ENCODE data around the gene RPP40. TPM values are rescaled to one million over a fixed set of nuclear protein-coding genes. Genes with fewer than 3 reads are reported as not detected.

Gene RPP40
- total RNA-seq, 1 donor from 2014 or later = 9.2 TPM

GRCh38 chr6:4957521-4958231 lies 46.2 kb downstream of the RPP40 start:
- no peak overlapping the region for H3K4me3 Mint-ChIP-seq
- TF ChIP-seq CTCF (conservative IDR thresholded peaks at IDR 0.05) = peak; percentile 41
- H3K27ac Mint-ChIP-seq = no peak overlapping the region
- H3K4me1 Mint-ChIP-seq (ENCODE audit: unreplicated experiment) = no peaks in the 10 kb centered on the region
- peaks cover 13% of the 10 kb centered on the region for H3K36me3 Mint-ChIP-seq
- DNase-seq (ENCODE audit: extremely low spot score, unreplicated experiment) = no peak
- peaks cover 5% of the 10 kb centered on the region for H3K9me3 Mint-ChIP-seq
- H3K27me3 Mint-ChIP-seq = no peaks in the 10 kb centered on the region

- DNase-seq (ENCODE audit: extremely low spot score, unreplicated experiment) = peak; percentile 44
- Mint-ChIP-seq H3K9me3 (peaks cover 5% of the 10 kb centered on the region), H3K27ac (no peak overlapping the region), H3K27me3 (no peaks in the 10 kb centered on the region), H3K36me3 (peaks cover 22% of the 10 kb centered on the region), H3K4me3 (no peak overlapping the region), H3K4me1 (ENCODE audit: unreplicated experiment) (no peaks in the 10 kb centered on the region)
- no peak for TF ChIP-seq CTCF (conservative IDR thresholded peaks at IDR 0.05)
Measured at GRCh38 chr6:4956625-4957024, 47.2 kb downstream of the RPP40 start.

GRCh38 chr6:4953440-4953839 lies 50.4 kb downstream of the RPP40 start:
- Mint-ChIP-seq H3K36me3 (peaks cover 41% of the 10 kb centered on the region), H3K27ac (no peak overlapping the region), H3K4me3 (no peak overlapping the region), H3K9me3 (no peaks in the 10 kb centered on the region), H3K4me1 (ENCODE audit: unreplicated experiment) (peaks cover 4% of the 10 kb centered on the region), H3K27me3 (no peaks in the 10 kb centered on the region)
- no peak for TF ChIP-seq CTCF (conservative IDR thresholded peaks at IDR 0.05)
- peak; percentile 36 for DNase-seq (ENCODE audit: extremely low spot score, unreplicated experiment)

GRCh38 chr6:4950836-4951533 lies 52.9 kb downstream of the RPP40 start:
- DNase-seq (ENCODE audit: extremely low spot score, unreplicated experiment) = peak; percentile 43
- no peak overlapping the region for H3K4me3 Mint-ChIP-seq
- peaks cover 4% of the 10 kb centered on the region for H3K4me1 Mint-ChIP-seq (ENCODE audit: unreplicated experiment)
- no peaks in the 10 kb centered on the region for H3K27me3 Mint-ChIP-seq
- no peak overlapping the region for H3K27ac Mint-ChIP-seq
- H3K9me3 Mint-ChIP-seq = no peaks in the 10 kb centered on the region
- no peak for TF ChIP-seq CTCF (conservative IDR thresholded peaks at IDR 0.05)
- peaks cover 42% of the 10 kb centered on the region for H3K36me3 Mint-ChIP-seq

- H3K27ac Mint-ChIP-seq = no peak overlapping the region
- H3K9me3 Mint-ChIP-seq = no peaks in the 10 kb centered on the region
- H3K27me3 Mint-ChIP-seq = no peaks in the 10 kb centered on the region
- peaks cover 45% of the 10 kb centered on the region for H3K36me3 Mint-ChIP-seq
- H3K4me3 Mint-ChIP-seq = no peak overlapping the region
- TF ChIP-seq CTCF (conservative IDR thresholded peaks at IDR 0.05) = no peak
- H3K4me1 Mint-ChIP-seq (ENCODE audit: unreplicated experiment) = peaks cover 4% of the 10 kb centered on the region
- peak; percentile 40 for DNase-seq (ENCODE audit: extremely low spot score, unreplicated experiment)
Measured at GRCh38 chr6:4950076-4950475, 53.8 kb downstream of the RPP40 start.

All from type B pancreatic cell (in vitro differentiated cells).